MV-4-11 (cell line): Measurements from ENCODE around the gene PLCD4.

ENCODE experiments used
- DNase-seq: peaks from one replicate; lab custom pipeline; 2025; lab: John Stamatoyannopoulos, UW

The PLCD4 gene

DNA sequence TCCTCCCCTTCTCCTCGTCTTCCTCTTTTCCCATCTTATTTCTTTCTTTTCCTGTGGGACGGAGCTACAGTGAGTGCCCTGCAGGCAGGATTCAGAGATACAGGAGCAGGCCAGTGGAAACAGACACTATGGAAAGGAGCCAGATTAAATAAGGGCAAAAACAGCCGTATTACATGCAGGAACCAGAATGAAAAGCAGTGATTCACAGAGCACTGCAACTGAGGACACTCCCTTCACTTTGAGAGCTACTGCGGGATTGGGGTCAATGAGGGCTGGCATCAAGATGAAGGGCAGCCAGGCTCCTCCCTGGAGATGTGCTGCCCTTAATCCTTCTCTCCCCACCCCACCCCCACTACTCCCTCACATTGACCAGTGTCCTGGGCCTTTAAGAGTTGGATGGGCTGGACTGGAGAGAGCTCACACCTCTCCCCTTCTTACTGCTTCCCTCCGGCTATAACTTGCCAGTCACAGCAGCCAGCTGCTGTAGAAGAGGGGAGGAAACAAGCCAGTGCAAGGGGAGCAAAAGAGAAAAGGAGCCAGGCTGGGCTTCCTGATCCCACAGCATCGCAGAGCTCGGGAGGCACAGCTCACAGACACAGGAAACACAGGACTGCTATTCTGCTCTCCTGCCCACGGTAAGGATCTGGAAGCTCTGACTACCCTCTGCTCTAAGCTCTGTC, at the start of gene PLCD4:
TSS of gene PLCD4 (plus strand) at position 464 of the 680 bp plus-strand sequence. CDS start 7,841 bp downstream, outside the sequence.
- no peak for DNase-seq

DNA sequence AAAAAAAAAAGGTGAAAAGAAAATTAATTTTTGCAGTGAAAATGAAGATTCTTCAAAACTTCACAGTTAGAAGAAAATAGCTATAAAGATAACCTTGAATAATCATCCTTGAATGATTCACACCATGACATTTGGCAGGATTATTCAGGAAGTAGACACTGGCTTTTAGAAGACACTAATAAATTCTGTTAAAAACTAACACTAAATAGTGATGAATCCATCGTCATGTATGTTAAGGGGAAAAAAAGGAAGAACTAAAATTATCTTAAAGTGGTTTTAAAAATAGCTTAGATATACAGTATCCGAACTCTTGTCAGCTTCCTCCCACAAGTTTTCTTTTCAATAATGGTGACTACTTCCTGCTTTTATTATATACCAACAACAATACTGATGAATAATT, 49.8 kb upstream of the PLCD4 start:
- peak; percentile 68 for DNase-seq

DNA sequence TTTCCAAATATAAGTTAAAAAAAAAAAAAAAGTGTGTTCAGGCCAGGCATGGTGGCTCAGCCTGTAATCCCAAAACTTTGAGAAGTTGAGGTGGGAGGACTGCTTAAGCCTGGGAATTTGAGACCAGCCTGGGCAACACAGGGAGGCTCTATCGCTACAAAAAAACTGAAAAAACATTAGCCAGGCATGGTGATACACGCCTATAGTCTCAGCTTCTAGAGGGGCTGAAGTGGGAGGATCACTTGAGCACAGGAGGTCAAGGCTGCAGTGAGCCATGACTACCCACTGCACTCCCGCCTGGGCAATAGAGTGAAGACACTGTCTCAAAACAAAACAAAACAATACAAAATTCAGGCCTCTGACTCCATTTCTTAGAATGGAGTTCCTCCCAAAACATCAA, 48.7 kb upstream of the PLCD4 start:
- no peak for DNase-seq

DNA sequence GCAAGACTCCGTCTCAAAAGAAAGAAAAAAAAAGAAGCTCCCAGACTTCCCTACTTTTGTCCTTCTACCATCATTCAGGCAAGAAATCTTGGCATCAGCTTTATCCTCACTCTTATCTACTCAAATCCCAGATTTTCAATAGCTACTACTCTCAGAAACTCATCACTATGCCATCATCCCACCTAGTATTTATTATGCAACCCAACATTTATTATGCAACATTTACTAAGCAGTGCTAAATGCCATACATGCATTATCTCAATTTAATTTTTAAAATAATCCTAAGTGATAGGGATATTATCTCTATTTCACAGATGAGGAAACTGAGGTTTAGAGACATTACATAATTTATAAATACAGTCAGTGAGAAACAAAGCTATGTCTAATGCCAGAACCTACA, 43.6 kb upstream of the PLCD4 start:
- no peak for DNase-seq

DNA sequence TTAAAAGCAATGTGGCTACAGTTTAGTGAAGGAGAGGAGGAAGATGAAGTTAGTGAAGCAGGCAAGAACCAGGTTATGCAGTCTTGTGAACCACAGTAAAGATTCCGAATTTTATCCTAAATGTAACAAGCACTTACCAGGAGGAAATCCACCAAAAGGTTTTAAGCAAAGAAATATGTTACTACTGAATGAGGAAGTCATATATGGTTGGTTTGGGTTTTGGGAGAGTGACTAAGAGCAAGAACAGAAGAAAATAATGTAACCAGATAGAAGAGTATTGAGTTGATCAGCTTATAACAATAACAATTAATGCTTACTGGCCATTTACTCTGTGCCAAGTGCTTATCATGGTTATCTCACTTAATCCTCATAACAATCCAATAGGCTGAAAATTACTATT, 41.4 kb upstream of the PLCD4 start:
- DNase-seq = peak; percentile 60

DNA sequence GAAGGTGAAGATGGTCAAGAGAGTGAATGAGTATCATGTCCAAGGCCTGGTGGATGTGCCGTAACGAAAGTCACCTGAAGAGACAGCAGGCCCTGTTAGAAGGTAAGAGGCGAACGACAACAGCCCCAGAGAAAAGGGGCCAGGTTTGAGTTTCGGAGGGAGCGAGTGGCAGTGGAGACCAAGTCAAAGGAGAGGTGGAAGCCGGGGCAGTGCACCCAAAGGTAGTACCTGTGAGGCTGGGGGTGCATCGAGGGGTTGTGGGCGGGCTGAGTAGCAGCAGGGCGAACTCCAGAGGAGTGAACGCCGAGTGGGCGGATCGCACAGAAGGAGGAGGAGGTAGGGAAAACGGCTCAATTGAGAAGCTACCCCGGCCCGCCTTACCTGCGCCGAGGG, 39.9 kb upstream of the PLCD4 start:
- no peak for DNase-seq

DNA sequence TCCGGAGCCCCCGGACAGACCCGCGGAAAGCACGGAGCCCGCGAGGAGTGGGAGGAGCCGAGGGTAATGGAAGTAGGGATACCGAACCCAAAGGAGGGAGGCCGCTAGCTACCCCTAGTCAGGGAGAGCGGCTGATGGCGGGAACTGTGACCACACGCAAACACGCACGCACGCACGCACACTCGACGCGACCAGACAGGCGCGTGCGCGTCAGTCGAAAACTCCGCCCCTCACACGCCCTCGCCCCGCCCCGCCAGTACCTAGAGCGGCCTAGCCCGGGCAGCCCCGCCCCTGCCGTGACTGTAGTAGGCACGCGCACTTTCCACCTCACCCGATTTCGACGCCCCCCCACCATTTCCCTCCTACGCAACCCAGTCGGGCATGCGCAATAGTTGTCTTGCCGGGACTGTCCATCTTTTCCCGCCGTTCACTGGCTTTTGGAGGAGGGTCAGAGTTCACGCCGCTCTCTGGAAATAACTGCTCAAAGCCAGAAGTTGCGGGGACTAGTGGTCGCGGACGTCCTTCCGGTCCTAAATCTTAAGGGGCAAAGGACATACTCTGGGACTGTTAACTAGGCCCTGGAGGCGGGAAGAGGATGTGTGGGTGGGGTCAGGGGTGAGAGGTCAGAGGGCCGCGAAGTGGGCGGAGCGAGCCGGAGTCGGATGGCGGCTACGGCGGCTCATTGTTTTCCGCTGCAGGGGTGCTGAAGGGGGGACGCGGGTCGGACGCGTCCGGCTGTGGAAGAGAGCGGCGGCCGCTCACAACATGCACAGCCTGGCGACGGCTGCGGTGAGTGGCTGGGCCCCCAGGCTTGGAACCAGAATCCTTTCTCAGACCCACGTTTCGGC, 39.3 kb upstream of the PLCD4 start, which contains the start of the genes CNOT9 and USP37:
TSS of gene CNOT9 (plus strand) at position 650 of the 848 bp plus-strand sequence. CDS start at position 766, 116 bp downstream.
TSS of gene USP37 (minus strand) at position 162 of the 848 bp plus-strand sequence. CDS start 9,698 bp downstream, outside the sequence.
- peak; percentile 98 for DNase-seq

DNA sequence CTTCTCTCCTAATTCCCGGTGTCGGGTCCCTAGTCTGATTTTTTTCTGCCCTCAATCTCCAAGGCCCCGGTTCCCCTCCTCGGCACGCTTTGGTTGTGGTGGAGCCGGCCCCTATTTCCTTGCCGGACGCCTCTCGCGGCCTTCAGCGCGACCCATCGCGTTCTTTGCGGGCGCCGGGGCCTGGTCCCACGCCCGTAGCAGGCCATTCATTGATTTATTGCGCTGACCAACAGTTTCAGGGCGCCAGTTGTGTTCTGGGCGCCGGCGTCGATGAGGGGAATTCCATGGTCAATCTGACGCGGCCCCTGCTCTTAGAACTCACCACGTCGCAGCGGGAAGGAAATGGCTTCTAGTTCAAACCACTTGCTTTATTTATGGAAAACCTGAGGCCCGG, 38.7 kb upstream of the PLCD4 start:
- DNase-seq = peak; percentile 53

DNA sequence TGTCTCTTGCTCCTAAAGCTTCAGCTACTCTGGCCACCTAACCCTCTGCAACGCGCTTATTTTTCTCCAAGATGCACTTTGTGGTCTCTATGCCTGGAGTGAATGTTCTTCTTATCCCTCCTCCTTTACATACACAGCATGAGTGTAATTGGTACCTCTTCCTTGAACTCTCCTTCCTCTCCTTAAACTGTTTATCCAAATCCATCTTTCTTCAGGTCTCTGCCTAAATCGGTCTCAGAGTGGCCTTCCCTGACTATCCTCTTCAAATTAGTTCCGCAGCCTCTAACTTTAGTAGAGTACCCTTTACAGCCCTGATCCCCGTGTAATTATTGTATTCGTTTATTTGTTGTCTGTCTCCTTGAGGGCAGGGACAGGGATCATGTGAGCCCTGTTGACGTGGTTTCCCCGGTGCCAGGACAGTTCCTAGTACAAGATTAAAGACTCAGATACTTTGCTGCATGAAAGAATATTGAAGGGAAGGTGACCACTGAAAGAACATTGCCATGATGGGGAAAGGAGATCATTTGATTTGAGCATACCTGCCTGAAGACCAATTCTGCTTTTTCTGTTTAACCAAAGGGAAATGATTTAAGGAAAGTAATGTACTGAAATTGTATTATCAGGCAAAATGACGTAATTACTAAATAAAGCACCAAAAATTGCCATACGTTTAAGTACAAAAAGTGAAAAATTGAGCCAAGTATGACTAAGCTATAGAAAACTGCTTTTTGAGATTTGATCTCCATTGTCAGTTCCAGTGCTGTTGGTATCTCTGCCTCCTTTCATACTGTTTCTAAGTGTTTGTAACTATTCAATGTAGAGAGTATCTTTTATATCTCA, 37.8 kb upstream of the PLCD4 start:
- peak; percentile 37 for DNase-seq

DNA sequence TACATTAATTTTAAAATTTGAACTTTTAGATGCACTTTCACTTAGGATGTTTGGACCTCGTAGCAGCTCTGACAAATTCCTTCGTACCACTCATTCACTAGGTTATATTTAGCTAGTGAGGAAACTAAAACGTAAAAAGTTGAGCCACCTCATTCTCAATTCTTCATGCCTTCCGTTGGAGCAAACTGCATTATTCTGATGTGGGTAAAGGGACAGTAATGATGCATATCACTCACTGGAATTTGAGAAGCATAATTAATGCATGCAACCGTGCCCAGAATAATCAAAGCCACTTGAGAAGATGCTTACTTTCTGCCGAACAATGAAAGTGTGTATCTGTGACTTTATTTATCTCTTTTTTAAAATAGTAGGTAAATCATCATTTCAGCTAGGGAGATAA, 36.8 kb upstream of the PLCD4 start:
- DNase-seq = no peak

DNA sequence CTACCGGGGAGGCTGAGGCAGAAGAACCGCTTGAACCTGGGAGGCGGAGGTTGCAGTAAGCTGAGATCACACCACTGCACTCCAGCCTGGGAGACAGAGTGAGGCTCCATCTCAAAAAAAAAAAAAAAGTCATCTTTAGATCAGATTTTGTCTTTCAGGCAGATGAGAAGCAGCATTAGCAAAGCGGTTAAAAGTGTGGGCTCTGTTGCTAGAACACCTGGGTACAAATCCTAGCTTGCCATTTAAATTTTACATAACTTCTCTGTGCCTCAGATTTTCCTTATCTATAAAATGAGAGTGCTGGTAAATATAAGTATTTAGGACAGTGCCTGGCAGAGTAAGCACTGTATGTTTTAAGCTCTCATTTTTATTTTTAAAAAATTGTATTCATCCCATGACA, 30.8 kb upstream of the PLCD4 start:
- no peak for DNase-seq

DNA sequence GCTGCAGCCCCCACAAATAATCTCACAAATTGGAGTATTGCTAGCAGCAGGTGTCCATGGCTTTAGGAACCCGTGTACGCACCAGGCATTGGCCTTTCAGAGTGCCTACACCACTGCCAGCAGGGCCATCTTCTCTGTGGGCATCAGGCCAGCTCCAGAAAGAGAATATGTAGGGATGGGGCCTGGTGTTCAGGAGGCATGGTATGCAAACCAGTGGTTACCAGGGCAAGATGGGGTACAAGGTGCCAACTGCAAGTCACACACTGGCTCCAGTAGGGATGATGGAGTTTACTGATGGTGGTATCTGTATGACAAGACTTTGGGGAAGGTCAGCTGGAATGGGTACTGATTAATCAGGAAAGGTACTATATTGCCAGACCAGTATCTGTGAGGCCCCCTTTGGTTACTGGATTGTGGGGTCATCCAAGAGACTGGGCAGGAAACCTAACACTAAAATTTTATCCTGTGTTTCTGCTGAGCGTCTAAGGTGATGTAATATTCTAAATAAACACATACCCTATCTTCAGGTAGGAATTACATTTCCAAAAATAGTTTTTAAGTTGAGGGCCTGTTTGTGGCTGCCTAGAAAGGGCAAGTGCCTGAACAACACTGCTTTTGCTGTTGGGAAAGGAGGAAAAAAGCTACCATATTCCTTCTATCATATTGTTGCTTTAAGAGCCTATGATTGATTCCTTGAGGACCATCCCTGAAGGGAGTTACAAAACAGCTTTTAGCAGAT, 30.0 kb upstream of the PLCD4 start:
- no peak for DNase-seq

DNA sequence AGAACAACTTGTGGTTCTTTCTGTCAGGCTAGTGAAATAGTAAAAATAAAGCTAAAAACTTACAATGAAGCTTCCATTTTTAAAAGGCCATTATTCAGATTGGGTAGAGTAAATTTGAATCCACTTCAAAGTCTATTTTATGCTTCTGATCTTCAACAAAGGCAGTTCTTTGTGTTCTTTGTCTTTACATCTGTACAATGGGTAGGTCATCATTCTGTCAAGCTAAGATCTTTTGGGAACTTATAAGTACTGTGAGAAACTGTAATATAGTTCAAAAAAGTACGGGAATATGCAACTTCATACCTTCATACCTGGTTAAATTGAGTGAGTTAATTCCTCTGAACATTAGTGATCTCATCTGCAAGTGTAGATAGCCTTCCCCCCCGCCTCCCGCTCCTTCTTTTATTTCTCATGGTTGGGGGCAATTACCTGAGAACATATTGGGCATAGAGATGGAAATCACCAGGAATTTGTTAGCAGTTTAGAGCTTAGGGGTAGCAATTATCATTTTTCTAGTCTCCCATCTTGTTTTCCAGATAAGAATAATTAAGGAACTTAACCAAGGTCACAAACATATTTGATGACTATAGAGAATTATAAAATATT, 29.3 kb upstream of the PLCD4 start:
- DNase-seq = no peak

DNA sequence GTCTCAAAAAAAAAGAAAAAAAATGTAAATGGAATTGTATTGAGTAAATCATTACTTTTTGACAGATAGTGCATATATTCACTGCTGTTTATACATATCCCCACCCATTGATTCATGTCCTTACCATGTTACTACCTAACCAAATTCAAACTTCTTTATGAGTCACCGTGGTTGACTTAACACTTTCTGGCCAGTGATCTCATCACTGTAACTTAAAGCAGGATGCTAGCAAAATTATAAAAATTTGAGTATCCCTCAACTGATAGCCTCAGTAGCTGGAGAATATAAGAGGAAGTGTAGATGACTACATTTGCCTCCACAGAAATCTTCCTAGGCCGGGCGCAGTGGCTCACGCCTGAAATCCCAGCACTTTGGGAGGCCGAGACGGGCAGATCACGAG, 25.6 kb upstream of the PLCD4 start:
- DNase-seq = peak; percentile 64

DNA sequence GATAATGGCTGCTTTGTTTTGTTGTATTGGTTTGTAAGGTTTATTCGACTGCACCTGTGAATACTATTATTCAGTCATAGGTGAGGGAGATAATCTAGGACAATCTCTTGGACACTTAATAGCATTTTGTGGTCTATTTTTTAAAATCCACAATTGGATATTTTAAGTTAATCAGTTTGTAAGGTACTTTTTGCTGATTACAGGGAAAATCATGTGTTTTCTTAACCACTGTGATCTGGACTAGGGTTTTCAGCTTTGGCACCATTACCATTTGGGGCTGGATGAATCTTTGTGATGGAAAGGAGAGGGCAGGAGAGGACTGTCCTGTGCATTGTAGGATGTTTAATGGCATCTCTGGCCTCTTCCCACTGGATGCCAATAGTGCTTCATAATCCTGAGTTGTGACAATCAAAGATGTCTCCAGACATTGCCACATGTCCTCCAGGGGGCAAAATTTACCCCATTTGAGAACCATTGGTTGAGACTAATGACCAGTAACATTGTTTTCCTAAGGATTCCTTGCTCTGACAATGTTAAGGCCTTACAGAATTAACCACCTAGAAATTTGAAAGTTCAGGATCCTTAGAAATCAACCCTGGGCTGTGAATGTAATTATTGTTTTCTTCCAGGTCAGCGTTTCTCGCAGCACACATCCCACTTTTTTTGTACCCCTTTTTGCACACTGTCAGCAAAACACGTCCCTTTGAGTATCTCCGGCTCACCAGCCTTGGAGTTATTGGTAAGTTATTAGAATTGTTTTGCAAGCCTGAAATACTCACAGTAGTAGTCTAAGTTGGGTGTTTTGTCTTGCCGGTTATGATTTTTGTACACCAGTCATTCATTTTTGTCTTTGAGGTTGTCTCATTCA, 23.5 kb upstream of the PLCD4 start:
- DNase-seq = no peak

DNA sequence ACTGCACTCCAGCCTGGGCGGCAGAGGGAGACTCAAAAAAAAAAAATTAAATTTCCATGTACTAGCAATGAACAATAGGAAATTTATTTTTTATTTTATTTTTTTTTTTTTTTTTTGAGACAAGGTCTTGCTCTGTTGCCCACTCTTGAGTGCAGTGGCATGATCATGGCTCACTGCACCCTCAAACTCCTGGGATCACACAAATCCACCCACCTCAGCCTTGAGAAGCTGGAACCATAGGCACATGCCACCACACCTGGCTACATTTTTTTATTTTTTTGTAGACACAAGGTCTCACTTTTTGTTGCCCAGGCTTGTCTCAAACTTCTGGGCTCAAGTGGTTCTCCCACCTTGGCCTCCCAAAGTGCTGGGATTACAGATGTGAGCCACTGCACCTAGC, 22.2 kb upstream of the PLCD4 start:
- DNase-seq = no peak

DNA sequence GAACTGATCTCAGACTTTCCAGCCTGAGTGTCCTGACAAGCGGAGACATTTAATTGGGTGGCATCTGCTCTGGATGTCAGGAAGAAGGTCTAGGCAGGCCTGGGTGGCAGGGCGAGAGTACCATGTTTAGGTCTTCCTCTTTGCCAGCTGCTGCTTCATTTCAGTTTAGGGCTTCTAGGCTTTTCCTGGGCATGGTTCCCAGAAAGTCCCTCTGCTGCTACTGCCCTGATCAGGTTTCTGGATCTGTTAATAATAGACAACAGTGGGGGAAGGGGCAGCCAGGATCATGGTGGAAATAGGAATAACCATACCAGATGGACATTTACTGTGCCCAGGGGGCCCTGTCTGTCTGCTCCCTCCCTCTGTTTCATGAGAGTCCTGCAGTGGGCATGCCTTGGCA, 2.3 kb upstream of the PLCD4 start:
- DNase-seq = no peak

DNA sequence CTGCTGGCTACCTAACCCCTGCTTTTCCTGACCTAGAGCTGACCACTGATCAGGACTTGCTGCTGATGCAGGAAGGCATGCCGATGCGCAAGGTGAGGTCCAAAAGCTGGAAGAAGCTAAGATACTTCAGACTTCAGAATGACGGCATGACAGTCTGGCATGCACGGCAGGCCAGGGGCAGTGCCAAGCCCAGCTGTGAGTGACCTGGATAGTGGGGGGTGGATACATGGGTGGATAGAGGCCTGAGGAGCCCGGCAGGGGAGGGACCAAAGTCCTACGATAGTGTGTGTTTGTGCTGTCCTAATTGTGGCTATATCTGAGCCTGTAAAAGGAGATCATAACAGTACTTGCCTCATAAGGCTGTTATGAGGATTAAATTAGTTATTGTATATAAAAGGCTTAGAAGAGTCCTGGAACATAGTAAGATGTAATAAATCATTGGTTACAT, 8.2 kb downstream of the PLCD4 start:
- DNase-seq = no peak

DNA sequence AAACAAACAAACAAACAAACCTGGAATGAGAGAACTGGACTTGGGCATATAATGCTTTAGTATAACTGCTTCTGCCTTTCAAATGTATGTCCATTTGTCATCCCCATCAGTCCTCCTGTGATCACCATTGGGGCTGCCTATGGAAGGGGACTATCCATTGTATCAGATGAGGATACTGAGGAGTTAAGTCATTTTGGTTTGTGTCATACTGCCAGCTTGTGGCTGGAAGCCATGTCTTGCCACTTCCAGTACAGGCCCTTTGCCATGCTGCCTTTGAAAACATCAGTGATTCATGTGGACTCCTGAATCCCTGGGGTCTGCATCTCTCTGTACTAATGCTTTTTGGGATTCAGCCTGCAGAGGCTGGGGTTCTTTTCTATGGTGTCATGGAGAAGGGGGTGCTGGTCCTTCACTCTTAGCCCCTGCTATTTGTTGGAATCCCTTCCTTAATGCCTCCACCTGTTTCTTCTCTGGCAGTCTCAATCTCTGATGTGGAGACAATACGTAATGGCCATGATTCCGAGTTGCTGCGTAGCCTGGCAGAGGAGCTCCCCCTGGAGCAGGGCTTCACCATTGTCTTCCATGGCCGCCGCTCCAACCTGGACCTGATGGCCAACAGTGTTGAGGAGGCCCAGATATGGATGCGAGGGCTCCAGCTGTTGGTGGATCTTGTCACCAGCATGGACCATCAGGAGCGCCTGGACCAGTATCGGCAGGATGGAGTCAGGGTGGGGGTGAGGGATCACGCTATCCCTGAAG, 10.6 kb downstream of the PLCD4 start:
- no peak for DNase-seq
